Smooth muscle cell (in vitro differentiated cells): ENCODE data around the gene SUGCT. TPM values are rescaled to one million over a fixed set of nuclear protein-coding genes. Genes with fewer than 3 reads are reported as not detected.
A peak's percentile ranks its signal among the peaks of the same experiment; 100 is the strongest.

ENCODE experiments used
- DNase-seq: peaks from one replicate; lab custom pipeline; 2025; ENCODE audit not compliant: unreplicated experiment; lab: John Stamatoyannopoulos, UW
- H2AFZ ChIP-seq: fragments of 200-600 bp; sonication (generic); 2 replicates; pipeline ENCODE4 v1.6.0; 2016; ENCODE audit warnings: antibody characterized with exemption, low read depth, mild to moderate bottlenecking
- H3F3A ChIP-seq: fragments of 200-600 bp; sonication (generic); 2 replicates; pipeline ENCODE4 v1.6.0; 2017; ENCODE audit warnings: antibody characterized with exemption, low read depth
- H3K27ac ChIP-seq: fragments of 200-600 bp; sonication (generic); 2 replicates; pipeline ENCODE4 v1.5.1; 2016; ENCODE audit warnings: low read depth, mild to moderate bottlenecking
- H3K27me3 ChIP-seq: fragments of 200-600 bp; sonication (generic); 2 replicates; pipeline ENCODE4 v1.6.1; 2016; ENCODE audit warnings: low read depth, mild to moderate bottlenecking
- H3K36me3 ChIP-seq: fragments of 200-600 bp; sonication (generic); 2 replicates; pipeline ENCODE4 v1.5.1; 2016; ENCODE audit warnings: low read depth
- H3K4me1 ChIP-seq: fragments of 200-600 bp; sonication (generic); 2 replicates; pipeline ENCODE4 v1.5.1; 2016; ENCODE audit warnings: low read depth
- H3K4me2 ChIP-seq: fragments of 200-600 bp; sonication (generic); 2 replicates; pipeline ENCODE4 v1.6.0; 2016; ENCODE audit warnings: mild to moderate bottlenecking
- H3K4me3 ChIP-seq: fragments of 200-600 bp; sonication (generic); 2 replicates; pipeline ENCODE4 v1.5.1; 2016; ENCODE audit warnings: mild to moderate bottlenecking
- H3K79me2 ChIP-seq: fragments of 200-600 bp; sonication (generic); 2 replicates; pipeline ENCODE4 v1.6.0; 2016; ENCODE audit warnings: low read depth, mild to moderate bottlenecking
- H3K9ac ChIP-seq: fragments of 200-600 bp; sonication (generic); 2 replicates; pipeline ENCODE4 v1.6.0; 2016; ENCODE audit warnings: low read depth
- H3K9me3 ChIP-seq: fragments of 200-600 bp; sonication (generic); replicated peaks from 2 replicates; pipeline ENCODE4 v1.5.1; 2016; ENCODE audit warnings: low read depth
- H4K20me1 ChIP-seq: fragments of 200-600 bp; sonication (generic); 2 replicates; pipeline ENCODE4 v1.6.0; 2016; ENCODE audit warnings: low read depth
- WGBS: methylation state at CpG from one replicate; pipeline ENCODE4 v1.1.7; 2016; ENCODE audit warnings: low lambda C conversion rate; 5-methylcytosine and 5-hydroxymethylcytosine counted together
- polyA plus RNA-seq: library from polyadenylated mRNA; unstranded; fragments of >200 nt; fragmentation: Nextera tagmentation; extraction: Ambion mirVana; gene quantifications from 2 replicates; pipeline ENCODE4 v1.2.1, GENCODE V29; 2016
- total RNA-seq: library from RNA; depleted of rRNA; stranded (reverse); fragments of >200 nt; gene quantifications from 2 replicates; pipeline ENCODE4 v1.2.3, GENCODE V29; 2014
- TF ChIP-seq, protein P1 (sequence below): fragments of 200-600 bp; sonication (generic); IDR thresholded peaks from 2 replicates; pipeline ENCODE4 v1.5.1; 2017; ENCODE audit warnings: borderline replicate concordance, mild to moderate bottlenecking, antibody characterized with exemption; ENCODE audit not compliant: insufficient read depth, poor library complexity, severe bottlenecking

Gene SUGCT
- total and polyA plus RNA-seq, 2 experiments from 2014 or later: 16.9 to 65.8 TPM

DNA sequence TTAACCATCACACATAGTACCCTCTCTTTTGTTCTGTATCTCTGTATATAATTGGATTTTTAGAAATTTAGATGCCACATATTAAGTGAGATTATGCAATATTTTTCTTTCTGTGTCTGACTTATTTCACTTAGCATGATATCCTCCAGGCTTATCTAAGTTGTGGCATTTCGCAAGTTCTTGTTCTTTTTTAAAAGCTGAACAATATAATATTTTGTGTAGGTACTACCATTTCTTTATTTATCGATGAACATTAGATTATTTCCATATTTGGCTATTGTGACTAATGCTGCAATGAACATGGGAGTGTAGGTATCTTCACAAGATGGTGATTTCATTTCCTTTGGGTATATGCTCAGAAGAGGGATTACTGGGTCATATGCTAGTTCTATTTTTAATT lies 295.0 kb downstream of the SUGCT start:
- Histone ChIP-seq H3K27me3 (no peaks in the 10 kb centered on the region), H3K4me1 (no peaks in the 10 kb centered on the region), H3K79me2 (no peaks in the 10 kb centered on the region), H3K4me3 (no peak overlapping the region), H3K4me2 (no peak overlapping the region), H4K20me1 (no peaks in the 10 kb centered on the region), H3K9ac (no peak overlapping the region), H3F3A (no peaks in the 10 kb centered on the region), H3K27ac (no peak overlapping the region), H3K36me3 (no peaks in the 10 kb centered on the region), H2AFZ (no peak overlapping the region), H3K9me3 (no peaks in the 10 kb centered on the region)
- TF ChIP-seq, protein P1, sequence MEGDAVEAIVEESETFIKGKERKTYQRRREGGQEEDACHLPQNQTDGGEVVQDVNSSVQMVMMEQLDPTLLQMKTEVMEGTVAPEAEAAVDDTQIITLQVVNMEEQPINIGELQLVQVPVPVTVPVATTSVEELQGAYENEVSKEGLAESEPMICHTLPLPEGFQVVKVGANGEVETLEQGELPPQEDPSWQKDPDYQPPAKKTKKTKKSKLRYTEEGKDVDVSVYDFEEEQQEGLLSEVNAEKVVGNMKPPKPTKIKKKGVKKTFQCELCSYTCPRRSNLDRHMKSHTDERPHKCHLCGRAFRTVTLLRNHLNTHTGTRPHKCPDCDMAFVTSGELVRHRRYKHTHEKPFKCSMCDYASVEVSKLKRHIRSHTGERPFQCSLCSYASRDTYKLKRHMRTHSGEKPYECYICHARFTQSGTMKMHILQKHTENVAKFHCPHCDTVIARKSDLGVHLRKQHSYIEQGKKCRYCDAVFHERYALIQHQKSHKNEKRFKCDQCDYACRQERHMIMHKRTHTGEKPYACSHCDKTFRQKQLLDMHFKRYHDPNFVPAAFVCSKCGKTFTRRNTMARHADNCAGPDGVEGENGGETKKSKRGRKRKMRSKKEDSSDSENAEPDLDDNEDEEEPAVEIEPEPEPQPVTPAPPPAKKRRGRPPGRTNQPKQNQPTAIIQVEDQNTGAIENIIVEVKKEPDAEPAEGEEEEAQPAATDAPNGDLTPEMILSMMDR: no peak
- 89% methylated on average over 2 of the region's 2 CpGs for WGBS
- no peak for DNase-seq

DNA sequence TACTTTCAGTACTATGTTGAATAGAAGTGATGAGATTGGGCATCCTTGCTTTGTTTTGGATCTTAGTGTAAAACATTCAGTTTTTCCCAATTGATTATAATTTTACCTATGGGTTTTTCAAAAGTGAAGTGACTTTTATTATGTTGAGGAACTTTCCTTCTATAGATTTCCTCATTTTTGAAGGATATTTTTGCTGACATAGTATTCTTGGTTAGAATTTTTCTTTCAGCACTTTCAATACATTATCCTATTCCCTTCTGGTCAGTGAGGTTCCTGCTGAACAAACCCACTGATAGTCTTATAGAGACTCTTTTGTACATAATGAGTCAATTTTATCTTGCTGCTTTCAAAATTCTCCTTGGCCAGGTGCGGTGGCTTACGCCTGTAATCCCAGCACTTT lies 297.2 kb downstream of the SUGCT start:
- no peaks in the 10 kb centered on the region for H3F3A ChIP-seq
- H3K27me3 ChIP-seq: no peaks in the 10 kb centered on the region
- no peak overlapping the region for H2AFZ ChIP-seq
- H3K4me3 ChIP-seq: no peak overlapping the region
- no peaks in the 10 kb centered on the region for H4K20me1 ChIP-seq
- H3K9me3 ChIP-seq: no peaks in the 10 kb centered on the region
- TF ChIP-seq, protein P1: no peak
- H3K27ac ChIP-seq: no peak overlapping the region
- no peaks in the 10 kb centered on the region for H3K79me2 ChIP-seq
- 98% methylated on average over 2 of the region's 2 CpGs for WGBS
- no peak overlapping the region for H3K4me2 ChIP-seq
- DNase-seq: no peak
- H3K9ac ChIP-seq: no peak overlapping the region
- H3K36me3 ChIP-seq: no peaks in the 10 kb centered on the region
- no peaks in the 10 kb centered on the region for H3K4me1 ChIP-seq

DNA sequence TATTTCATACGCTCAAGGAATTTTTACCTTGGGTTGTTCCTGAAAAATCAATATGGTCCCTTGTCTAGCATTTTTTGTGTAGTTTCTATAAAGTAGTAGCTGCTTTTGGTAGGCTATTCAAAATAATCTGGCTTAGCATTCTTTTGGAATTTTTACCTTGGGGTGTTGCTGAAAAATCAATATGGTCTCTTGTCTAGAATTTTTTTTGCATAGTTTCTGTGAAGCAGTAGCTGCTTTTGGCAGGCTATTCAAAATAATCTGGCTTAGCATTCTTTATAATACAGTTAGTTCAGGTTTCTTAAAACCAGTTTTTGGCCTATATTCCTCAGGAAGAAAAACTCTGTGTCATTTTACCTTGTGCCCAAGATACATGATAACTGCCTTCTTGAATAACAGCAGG lies 301.9 kb downstream of the SUGCT start:
- Histone ChIP-seq H3K9ac (peak overlapping the region; percentile 0), H3K79me2 (no peaks in the 10 kb centered on the region), H3K27ac (peak overlapping the region; percentile 86), H3K36me3 (no peaks in the 10 kb centered on the region), H3K4me1 (no peaks in the 10 kb centered on the region), H3K4me2 (no peak overlapping the region), H3K9me3 (no peaks in the 10 kb centered on the region), H3F3A (no peaks in the 10 kb centered on the region), H3K4me3 (no peak overlapping the region), H4K20me1 (no peaks in the 10 kb centered on the region), H2AFZ (no peak overlapping the region), H3K27me3 (no peaks in the 10 kb centered on the region)
- TF ChIP-seq, protein P1: no peak
- 97% methylated on average over 1 of the region's 1 CpG for WGBS
- no peak for DNase-seq

DNA sequence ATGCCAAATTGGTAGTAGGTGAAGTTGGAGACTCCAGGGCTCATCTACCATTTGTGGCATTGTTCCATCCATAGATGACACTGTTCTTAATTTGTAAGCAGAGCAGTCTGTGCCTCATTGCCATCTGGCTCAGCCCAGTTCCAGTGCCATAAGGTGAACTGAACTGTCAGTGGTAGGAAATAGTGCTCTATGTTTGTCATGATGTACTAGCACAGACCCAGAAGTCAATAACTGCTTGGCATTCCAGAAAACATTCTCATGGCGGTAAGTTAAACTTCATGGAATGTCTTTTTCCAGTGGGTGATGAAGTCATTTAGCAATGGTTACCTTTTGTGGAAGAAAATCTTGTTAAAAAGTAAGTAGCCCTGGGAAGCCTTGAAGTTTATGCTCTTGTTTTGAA lies 302.7 kb downstream of the SUGCT start:
- Histone ChIP-seq H3K79me2 (no peaks in the 10 kb centered on the region), H3K36me3 (no peaks in the 10 kb centered on the region), H3K9ac (peak overlapping the region; percentile 14), H4K20me1 (no peaks in the 10 kb centered on the region), H3K4me3 (no peak overlapping the region), H3K27me3 (no peaks in the 10 kb centered on the region), H3K4me2 (peak overlapping the region; percentile 16), H3K4me1 (no peaks in the 10 kb centered on the region), H3F3A (no peaks in the 10 kb centered on the region), H3K9me3 (no peaks in the 10 kb centered on the region), H2AFZ (no peak overlapping the region), H3K27ac (peak overlapping the region; percentile 86)
- DNase-seq: no peak
- TF ChIP-seq, protein P1: no peak
- 13% methylated on average over 1 of the region's 1 CpG for WGBS
